Neuron (in vitro differentiated cells): ENCODE data around the gene AFF3.

Experiments
- H2AFZ ChIP-seq: one replicate; pipeline ENCODE4 v1.6.1; 2013; ENCODE audit warnings: low read depth, mild to moderate bottlenecking, inconsistent platforms, low read length, moderate library complexity
- H3K27me3 ChIP-seq: one replicate; pipeline ENCODE4 v1.6.1; 2013; ENCODE audit warnings: low read length; ENCODE audit not compliant: insufficient read depth
- H3K36me3 ChIP-seq: one replicate; pipeline ENCODE4 v1.6.1; 2013; ENCODE audit warnings: low read length; ENCODE audit not compliant: insufficient read depth
- H3K4me1 ChIP-seq: one replicate; pipeline ENCODE4 v1.6.1; 2013; ENCODE audit warnings: low read length; ENCODE audit not compliant: insufficient read depth
- H3K4me3 ChIP-seq: 2 replicates; pipeline ENCODE4 v1.5.1; 2013; ENCODE audit warnings: mild to moderate bottlenecking, low read length, moderate library complexity
- H3K9me3 ChIP-seq: one replicate; pipeline ENCODE4 v1.6.1; 2013; ENCODE audit warnings: low read length

Gene AFF3

DNA sequence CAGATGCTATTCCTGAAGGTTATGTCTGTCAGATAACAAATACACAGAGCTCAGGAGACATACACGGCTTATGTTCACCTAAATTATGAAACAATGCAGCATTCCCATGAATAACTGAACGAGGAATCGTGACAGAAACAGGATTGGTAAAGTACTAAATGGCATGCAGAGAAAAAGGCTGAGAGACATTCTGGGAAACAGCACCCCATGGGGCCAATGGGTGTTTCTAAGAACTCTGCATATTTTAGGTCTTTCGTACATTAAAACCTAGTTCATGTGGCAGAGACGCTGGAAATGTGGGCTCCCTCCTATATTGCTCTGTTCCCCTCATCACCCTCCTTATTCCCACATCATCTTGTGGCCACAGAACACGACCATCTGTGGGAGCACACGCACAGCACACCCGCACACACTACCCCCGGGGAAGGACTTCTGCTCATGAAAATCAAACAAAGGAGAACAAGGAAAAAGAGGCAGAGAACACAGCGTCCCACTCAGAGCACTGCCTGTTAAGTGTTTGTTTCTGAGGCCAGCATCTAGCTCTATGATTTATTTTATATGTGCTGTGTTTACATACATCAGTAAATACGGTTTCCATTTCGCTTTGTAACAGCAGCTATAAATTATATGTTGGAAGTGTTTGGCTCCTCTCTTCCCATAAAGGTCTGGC lies 143.6 kb downstream of the AFF3 start:
- no peak overlapping the region for H3K4me3 ChIP-seq

DNA sequence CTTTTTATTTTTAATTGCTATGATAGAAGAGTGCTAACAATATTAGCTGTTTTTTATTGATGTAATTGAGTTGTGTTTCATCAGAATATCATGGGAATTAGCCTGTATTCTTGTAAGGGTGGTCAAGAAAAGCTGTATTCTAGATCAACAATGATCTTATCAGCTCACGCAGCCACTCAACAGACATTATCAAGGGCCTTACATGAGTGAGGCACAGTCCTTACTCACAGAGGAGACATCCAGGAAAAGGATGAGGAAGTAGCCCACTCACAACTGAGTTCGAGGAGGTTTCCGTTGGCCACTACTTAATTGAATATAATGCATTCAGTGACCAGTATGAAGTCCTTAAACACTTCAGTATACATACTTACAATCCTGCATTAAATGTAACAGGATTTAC lies 152.5 kb downstream of the AFF3 start:
- Histone ChIP-seq H3K27me3 (no peaks in the 10 kb centered on the region), H3K9me3 (no peaks in the 10 kb centered on the region), H3K4me3 (no peak overlapping the region), H3K4me1 (peaks cover 27% of the 10 kb centered on the region), H2AFZ (no peak overlapping the region), H3K36me3 (no peaks in the 10 kb centered on the region)

More for the DNA sequence above, 143.6 kb downstream of the AFF3 start:
- H3K9me3 ChIP-seq, result no peaks in the 10 kb centered on the region
- H3K36me3 ChIP-seq, result no peaks in the 10 kb centered on the region
- H3K4me1 ChIP-seq, result no peaks in the 10 kb centered on the region
- no peaks in the 10 kb centered on the region for H3K27me3 ChIP-seq
- H2AFZ ChIP-seq, result no peak overlapping the region

DNA sequence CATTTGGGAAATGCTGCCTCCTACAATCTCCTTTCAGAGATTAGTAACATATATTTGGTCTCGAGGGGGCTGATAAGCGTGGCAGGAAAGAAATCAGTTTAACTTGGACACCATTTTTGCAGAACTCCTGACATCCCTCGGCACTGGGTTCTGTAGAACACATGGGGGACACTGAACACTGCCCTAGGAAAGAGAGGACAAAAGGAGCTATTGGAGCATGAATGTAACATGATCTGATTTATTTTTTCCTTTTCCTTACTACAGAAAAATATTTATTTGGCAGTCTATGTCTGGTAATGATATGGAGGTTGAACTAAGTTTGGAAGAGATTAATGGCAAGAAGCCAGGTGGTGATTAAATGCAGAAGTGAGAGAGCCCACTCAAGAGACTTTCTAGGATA lies 153.8 kb downstream of the AFF3 start:
- no peaks in the 10 kb centered on the region for H3K27me3 ChIP-seq
- H3K9me3 ChIP-seq, result no peaks in the 10 kb centered on the region
- H3K4me3 ChIP-seq, result no peak overlapping the region
- peaks cover 30% of the 10 kb centered on the region for H3K4me1 ChIP-seq
- H2AFZ ChIP-seq, result no peak overlapping the region
- H3K36me3 ChIP-seq, result no peaks in the 10 kb centered on the region

DNA sequence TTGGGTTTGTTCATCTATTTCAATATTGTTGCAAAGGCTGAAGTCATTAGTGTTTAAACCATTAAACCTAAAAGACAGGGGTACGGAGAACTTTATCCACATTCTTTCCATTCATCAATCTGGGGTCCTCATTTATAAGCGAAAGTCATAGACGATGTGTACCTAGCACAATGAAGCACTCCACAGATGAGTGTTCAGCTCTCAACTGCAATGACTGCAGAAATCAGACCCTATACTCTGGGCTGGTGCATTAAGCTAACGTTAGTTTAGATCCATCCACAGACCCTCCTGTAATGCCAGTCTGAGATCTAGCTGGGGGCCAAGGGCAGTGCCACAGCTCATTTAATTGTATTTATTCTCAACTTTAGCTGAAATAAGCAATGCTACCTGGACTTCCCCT lies 155.2 kb downstream of the AFF3 start:
- H3K4me3 ChIP-seq, result no peak overlapping the region
- H3K36me3 ChIP-seq, result no peaks in the 10 kb centered on the region
- peaks cover 30% of the 10 kb centered on the region for H3K4me1 ChIP-seq
- H3K9me3 ChIP-seq, result peaks cover 3% of the 10 kb centered on the region
- no peaks in the 10 kb centered on the region for H3K27me3 ChIP-seq
- no peak overlapping the region for H2AFZ ChIP-seq

DNA sequence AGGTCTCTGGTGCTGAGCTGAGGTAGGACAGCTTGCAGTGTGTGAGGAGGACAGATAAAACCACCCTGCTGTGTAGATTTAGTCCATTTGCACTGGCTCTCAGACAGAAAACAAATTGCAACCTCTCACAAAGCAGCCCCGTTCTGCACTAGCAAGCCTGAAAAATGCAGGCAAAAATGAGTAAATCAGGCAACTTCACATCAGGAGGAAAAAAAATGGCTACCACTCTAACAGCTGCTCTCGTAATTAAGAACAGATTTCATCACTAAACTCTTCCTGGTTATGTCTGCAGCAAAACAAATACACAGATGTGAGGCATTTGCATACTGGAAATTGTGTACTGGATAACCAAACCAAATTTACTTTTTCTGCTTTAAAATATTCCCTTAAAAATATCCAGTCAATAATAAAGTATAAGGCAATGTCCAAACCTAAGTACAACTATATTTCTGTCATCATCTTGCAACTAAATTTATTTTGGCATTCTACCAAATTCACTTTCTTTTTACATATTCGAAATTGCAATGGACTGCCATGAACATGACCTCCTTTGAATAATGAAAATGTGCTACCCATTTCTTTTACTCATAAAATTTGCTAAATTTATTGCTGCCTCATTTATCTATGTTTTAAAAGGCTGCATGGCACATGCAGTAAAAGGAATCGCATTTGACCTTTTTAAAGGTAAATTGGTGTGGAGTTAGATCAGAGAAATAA lies 157.4 kb downstream of the AFF3 start:
- Histone ChIP-seq H3K36me3 (no peaks in the 10 kb centered on the region), H3K9me3 (peaks cover 7% of the 10 kb centered on the region), H3K27me3 (no peaks in the 10 kb centered on the region), H2AFZ (no peak overlapping the region), H3K4me1 (peaks cover 30% of the 10 kb centered on the region), H3K4me3 (no peak overlapping the region)

DNA sequence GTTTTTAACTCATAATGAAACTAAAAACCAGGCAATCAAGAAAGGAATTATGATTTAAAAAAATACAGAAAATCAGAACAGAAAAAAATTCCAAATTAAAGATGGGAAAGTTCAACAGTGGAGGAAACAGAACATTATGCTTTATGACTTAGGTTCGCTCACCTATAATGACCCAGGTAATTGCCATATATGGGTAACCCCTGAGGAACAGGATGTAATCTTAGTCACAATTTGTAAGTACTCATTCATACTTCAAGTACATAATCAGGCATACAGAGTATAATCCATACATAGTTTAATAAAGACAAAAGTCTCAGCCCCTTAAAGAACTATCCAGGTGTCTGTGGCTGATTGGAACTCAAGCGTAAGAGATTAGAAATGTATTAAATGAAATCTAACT lies 159.6 kb downstream of the AFF3 start:
- Histone ChIP-seq H3K36me3 (no peaks in the 10 kb centered on the region), H3K27me3 (no peaks in the 10 kb centered on the region), H2AFZ (no peak overlapping the region), H3K4me1 (peaks cover 21% of the 10 kb centered on the region), H3K4me3 (no peak overlapping the region), H3K9me3 (peaks cover 7% of the 10 kb centered on the region)

DNA sequence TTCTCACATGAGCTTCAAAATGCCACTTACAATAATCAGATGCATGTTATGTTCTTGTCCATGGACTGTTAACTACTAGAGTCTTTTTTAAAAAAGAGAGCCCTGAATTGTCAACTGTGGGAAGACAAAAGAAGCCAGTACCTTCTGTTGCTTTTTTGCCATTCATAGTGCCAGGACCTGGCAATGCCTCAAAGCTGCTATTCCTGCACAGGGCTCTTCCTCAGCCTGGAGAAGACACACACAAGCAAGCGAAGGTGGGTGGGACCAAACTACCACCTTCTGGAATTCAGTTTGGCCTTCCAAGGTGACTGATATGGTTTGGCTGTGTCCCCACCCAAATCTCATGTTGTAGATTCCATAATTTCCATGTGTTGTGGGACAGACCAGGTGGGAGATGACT lies 160.6 kb downstream of the AFF3 start:
- peaks cover 12% of the 10 kb centered on the region for H3K4me1 ChIP-seq
- no peaks in the 10 kb centered on the region for H3K27me3 ChIP-seq
- H2AFZ ChIP-seq, result no peak overlapping the region
- H3K4me3 ChIP-seq, result no peak overlapping the region
- H3K36me3 ChIP-seq, result no peaks in the 10 kb centered on the region
- H3K9me3 ChIP-seq, result peaks cover 7% of the 10 kb centered on the region

DNA sequence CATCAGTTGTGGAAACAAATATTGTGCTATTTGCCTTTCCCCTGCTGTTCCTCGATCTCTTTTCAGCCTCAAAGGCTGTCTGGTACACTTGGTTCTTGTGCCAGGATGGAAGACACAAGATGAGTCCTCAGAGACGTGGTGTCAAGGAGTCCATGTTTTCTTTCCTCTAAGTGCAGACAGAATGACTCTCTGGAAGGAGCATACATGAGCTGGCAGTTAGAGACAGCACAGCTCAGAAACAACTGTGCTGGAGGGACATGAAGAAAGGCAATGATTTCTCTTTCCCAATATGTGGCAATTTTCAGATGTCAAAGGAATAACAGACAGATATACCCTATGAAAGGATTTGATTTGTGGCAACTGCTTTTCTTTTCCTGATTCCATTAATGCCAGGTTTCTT lies 162.2 kb downstream of the AFF3 start:
- Histone ChIP-seq H2AFZ (no peak overlapping the region), H3K4me1 (peaks cover 4% of the 10 kb centered on the region), H3K9me3 (peaks cover 7% of the 10 kb centered on the region), H3K27me3 (no peaks in the 10 kb centered on the region), H3K4me3 (no peak overlapping the region), H3K36me3 (no peaks in the 10 kb centered on the region)

DNA sequence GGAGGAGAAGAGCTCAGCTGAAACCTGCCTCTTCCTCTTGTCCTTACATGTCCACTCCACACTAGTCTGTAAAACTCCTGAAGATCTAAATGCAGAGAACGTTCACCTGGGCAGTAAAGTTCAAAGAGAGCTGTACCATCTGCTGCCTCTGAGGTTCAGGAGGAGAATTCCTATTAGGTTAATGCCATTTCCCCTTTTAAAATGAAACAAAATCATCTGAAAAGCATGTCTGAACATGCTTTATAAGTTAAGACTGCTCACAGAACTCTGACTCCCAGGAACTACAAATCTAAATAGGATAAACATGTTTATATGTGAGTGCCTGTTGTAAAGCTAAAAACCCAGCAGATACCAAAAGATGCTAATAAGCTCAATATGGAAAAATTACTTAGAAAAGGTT lies 164.4 kb downstream of the AFF3 start:
- no peak overlapping the region for H2AFZ ChIP-seq
- no peaks in the 10 kb centered on the region for H3K4me1 ChIP-seq
- peaks cover 7% of the 10 kb centered on the region for H3K9me3 ChIP-seq
- H3K36me3 ChIP-seq, result no peaks in the 10 kb centered on the region
- no peaks in the 10 kb centered on the region for H3K27me3 ChIP-seq
- H3K4me3 ChIP-seq, result no peak overlapping the region

DNA sequence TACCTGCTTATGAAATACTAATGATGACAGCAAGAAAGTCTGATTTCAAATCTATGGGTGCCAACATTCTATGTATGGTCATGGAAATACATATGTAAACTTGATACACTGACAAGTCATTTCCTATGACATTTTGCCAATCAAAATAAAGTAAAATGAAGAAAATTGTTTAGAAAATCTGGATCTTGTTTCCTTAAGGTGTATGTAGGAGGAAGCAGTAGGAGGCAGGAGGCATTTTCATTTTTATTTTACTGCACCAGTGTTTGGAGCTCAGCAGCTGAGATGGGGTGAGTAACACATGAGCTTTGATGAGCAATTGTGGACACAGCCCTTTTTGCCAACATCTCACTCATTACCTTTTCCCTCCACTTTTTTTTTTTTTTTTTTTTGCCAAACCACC lies 167.0 kb downstream of the AFF3 start:
- no peak overlapping the region for H2AFZ ChIP-seq
- H3K4me3 ChIP-seq, result no peak overlapping the region
- H3K36me3 ChIP-seq, result no peaks in the 10 kb centered on the region
- H3K4me1 ChIP-seq, result no peaks in the 10 kb centered on the region
- H3K9me3 ChIP-seq, result no peaks in the 10 kb centered on the region
- no peaks in the 10 kb centered on the region for H3K27me3 ChIP-seq

DNA sequence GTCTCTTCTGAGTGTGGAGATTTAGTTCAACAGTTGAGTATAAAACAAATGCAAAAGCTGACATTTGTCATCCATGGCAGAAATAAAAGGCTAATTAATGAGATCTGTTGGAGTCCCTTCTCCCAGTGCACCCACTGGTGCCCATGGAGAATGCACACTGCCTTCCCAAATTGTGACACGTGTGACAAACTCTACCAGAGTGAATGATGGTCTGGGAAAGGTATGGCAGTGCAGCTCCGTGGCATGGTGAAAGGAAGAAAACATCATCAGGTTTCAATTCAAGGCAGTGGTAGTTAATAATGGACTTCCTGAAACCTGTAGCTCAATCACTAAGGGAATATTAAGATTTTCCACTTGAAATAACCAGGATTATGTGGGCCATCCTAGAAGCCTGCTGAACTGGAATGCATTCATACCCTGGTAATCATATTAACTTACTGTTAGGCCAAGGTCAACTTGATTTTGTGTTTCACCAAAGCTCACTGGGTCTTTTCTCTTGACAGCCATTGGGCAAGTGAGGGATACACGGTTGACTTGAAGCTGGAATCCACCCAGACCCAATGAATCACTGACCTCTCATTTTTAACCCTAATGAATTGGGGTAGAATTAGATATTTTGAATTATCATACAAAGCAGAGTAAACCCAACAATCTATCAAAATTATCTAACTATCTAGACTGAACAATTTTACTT lies 167.6 kb downstream of the AFF3 start:
- Histone ChIP-seq H2AFZ (no peak overlapping the region), H3K4me3 (no peak overlapping the region), H3K4me1 (no peaks in the 10 kb centered on the region), H3K27me3 (no peaks in the 10 kb centered on the region), H3K9me3 (no peaks in the 10 kb centered on the region), H3K36me3 (no peaks in the 10 kb centered on the region)

DNA sequence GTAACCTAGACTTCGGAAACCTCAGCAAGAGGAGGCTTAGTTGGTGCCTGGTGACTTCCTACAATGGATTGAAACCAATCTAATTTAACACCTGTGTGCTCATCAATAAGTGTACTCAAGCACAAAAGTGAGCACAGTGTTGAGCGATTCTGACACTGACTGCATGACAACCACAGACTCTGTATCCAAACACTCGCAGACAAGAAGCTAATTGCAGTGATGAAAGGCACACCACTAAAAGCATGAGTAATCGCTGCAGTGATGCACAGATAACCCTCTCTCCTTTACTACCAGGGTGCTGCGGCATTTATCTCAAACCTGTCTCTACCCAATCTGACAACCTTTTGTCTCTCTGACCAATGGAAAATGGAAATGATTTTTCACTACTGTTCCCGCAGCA lies 168.1 kb downstream of the AFF3 start:
- H3K4me1 ChIP-seq, result no peaks in the 10 kb centered on the region
- H3K4me3 ChIP-seq, result no peak overlapping the region
- H2AFZ ChIP-seq, result no peak overlapping the region
- H3K36me3 ChIP-seq, result no peaks in the 10 kb centered on the region
- H3K9me3 ChIP-seq, result no peaks in the 10 kb centered on the region
- H3K27me3 ChIP-seq, result no peaks in the 10 kb centered on the region

DNA sequence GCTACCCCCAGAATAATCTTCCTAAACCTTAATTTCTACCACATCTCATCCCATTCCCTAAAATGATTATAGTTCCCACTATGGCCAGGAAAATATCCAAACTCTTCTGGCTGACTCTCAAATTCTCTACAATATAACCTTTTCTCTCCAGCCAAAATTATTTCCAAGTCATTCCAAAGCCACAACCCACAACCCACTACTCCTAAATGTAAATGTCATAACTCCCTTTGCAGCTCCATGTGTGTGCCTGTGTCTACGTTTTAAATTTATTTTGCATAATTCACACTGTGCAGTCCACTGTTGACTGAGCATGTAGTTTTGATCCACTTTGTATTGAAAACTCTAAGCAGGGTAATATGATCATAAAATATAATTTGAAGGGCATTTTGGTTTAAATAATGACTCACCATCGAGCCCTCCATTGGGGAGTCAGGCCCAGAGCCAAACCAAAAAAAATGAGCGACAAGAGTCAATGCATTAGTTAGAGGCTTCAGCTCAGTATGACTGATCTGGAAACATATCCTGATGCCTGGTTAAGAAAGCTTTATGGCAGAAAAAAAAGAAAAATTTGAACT lies 171.0 kb downstream of the AFF3 start:
- H3K4me3 ChIP-seq, result no peak overlapping the region
- H3K4me1 ChIP-seq, result no peaks in the 10 kb centered on the region
- H3K36me3 ChIP-seq, result no peaks in the 10 kb centered on the region
- H3K9me3 ChIP-seq, result no peaks in the 10 kb centered on the region
- H2AFZ ChIP-seq, result no peak overlapping the region
- H3K27me3 ChIP-seq, result no peaks in the 10 kb centered on the region
